Upper lobe of right lung (tissue), 1 donor: ENCODE data around the gene TEX48. TPM values are rescaled to one million over a fixed set of nuclear protein-coding genes. Genes with fewer than 3 reads are reported as not detected.

Source experiments
- ATAC-seq: fragments of 200-7000 bp; cut with Tn5 transposase; one replicate; pipeline ENCODE4 v1.9.1; 2020; ENCODE audit warnings: mild to moderate bottlenecking, moderate library complexity
- DNase-seq: peaks from one replicate; pipeline ENCODE4 v3.0.0-alpha.2; 2020
- H3K27ac ChIP-seq: fragments of 200-600 bp; one replicate; pipeline ENCODE4 v1.8.0; 2022
- H3K27me3 ChIP-seq: fragments of 200-600 bp; one replicate; pipeline ENCODE4 v1.8.0; 2022; ENCODE audit warnings: mild to moderate bottlenecking
- H3K36me3 ChIP-seq: fragments of 200-600 bp; one replicate; pipeline ENCODE4 v1.8.0; 2022
- H3K4me1 ChIP-seq: fragments of 200-600 bp; one replicate; pipeline ENCODE4 v1.8.0; 2022
- H3K4me3 ChIP-seq: fragments of 200-600 bp; one replicate; pipeline ENCODE4 v1.8.0; 2022; ENCODE audit warnings: mild to moderate bottlenecking
- H3K9me3 ChIP-seq: fragments of 200-600 bp; one replicate; pipeline ENCODE4 v1.8.0; 2022
- CTCF ChIP-seq: fragments of 200-600 bp; IDR thresholded peaks from one replicate; pipeline ENCODE4 v1.8.0; 2022; ENCODE audit warnings: antibody characterized with exemption
- intact Hi-C: fragments of 100-400 bp; cut with DNase I; formaldehyde crosslinking; loops from one replicate; pipeline ENCODE4 v1.11.0; 2022
- total RNA-seq: library from RNA; stranded (reverse); fragmentation: NEBNext Ultra II Directional; extraction: Animal tissue kit (Norgen Biotek cat#: 25700); gene quantifications from one replicate; pipeline ENCODE4 v1.2.1, GENCODE V29; 2021
- donor health status: DM: no; HTN: yes; CAD: no; lungs with severe emphysema.

The TEX48 gene
- total RNA-seq, 1 donor from 2014 or later: not detected

DNA sequence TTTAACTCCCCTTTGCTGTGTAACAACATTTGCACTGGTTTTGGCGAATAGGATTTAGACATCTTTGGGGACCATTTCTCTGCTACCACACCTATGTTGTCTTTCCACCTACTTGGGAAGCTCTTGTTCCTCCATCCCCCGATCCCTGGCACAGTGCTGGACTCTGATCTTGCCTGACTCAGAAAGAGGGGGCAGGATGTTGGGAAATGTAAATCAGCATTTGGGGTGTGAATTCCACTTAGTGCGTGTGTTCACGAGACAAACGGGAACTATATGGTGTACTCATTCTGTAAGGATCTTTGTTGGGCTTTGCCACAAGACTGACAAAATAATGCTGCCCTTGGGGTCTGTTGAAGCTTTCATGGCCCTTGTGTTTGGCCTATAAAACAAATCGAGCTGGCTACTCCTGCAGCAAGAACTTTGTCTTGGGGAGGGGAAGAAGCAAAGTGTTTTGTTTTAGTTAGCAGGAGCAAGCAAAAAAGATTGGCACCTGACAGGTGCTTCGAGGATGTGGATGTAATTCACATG, 52.4 kb downstream of the TEX48 start:
- Histone ChIP-seq H3K4me3 (no peak overlapping the region), H3K27ac (no peak overlapping the region), H3K36me3 (peaks cover 79% of the 10 kb centered on the region), H3K9me3 (no peaks in the 10 kb centered on the region), H3K4me1 (no peaks in the 10 kb centered on the region), H3K27me3 (no peaks in the 10 kb centered on the region)
- TF ChIP-seq CTCF: no peak
- intact Hi-C loops: no loop called here
- DNase-seq: no peak
- ATAC-seq: no peak

GRCh38 chr9:114627553-114627952, 54.4 kb downstream of the TEX48 start:
- intact Hi-C loops: no loop called here
- no peak for DNase-seq
- Histone ChIP-seq H3K36me3 (peaks cover 61% of the 10 kb centered on the region), H3K27me3 (no peaks in the 10 kb centered on the region), H3K9me3 (no peaks in the 10 kb centered on the region), H3K4me1 (no peaks in the 10 kb centered on the region), H3K4me3 (no peak overlapping the region), H3K27ac (no peak overlapping the region)
- ATAC-seq: no peak
- no peak for TF ChIP-seq CTCF

- Histone ChIP-seq H3K27me3 (no peaks in the 10 kb centered on the region), H3K4me1 (peaks cover 6% of the 10 kb centered on the region), H3K36me3 (peaks cover 51% of the 10 kb centered on the region), H3K27ac (no peak overlapping the region), H3K9me3 (no peaks in the 10 kb centered on the region), H3K4me3 (no peak overlapping the region)
- intact Hi-C loops: no loop called here
- ATAC-seq (no peak), DNase-seq (no peak)
- no peak for TF ChIP-seq CTCF
Observed at GRCh38 chr9:114626415-114627020, 55.5 kb downstream of the TEX48 start.

- Histone ChIP-seq H3K27ac (no peak overlapping the region), H3K4me3 (no peak overlapping the region), H3K4me1 (peaks cover 11% of the 10 kb centered on the region), H3K9me3 (no peaks in the 10 kb centered on the region), H3K27me3 (no peaks in the 10 kb centered on the region), H3K36me3 (peaks cover 32% of the 10 kb centered on the region)
- intact Hi-C loops: no loop called here
- DNase-seq (no peak), ATAC-seq (no peak)
- TF ChIP-seq CTCF: no peak
Observed at GRCh38 chr9:114624677-114625076, 57.3 kb downstream of the TEX48 start.

- peaks cover 25% of the 10 kb centered on the region for H3K4me1 ChIP-seq
- intact Hi-C loops: no loop called here
- H3K36me3 ChIP-seq: peaks cover 13% of the 10 kb centered on the region
- H3K27ac ChIP-seq: peak overlapping the region; percentile 27
- no peak for DNase-seq
- TF ChIP-seq CTCF: no peak
- no peaks in the 10 kb centered on the region for H3K9me3 ChIP-seq
- ATAC-seq: peak; percentile 48
- H3K4me3 ChIP-seq: no peak overlapping the region
- H3K27me3 ChIP-seq: no peaks in the 10 kb centered on the region
Observed at GRCh38 chr9:114621975-114622609, 59.9 kb downstream of the TEX48 start.
